SK-N-SH treated with all-trans-retinoic acid at 6 μM for 48 hours (cell line): ENCODE results near the gene CPVL.

Experiments
- ARNTL ChIP-seq: fragments of 450-650 bp; formaldehyde crosslinking; IDR thresholded peaks from 2 replicates; pipeline ENCODE4 v1.5.0; 2020; ENCODE audit warnings: low read depth, mild to moderate bottlenecking, moderate library complexity, borderline replicate concordance
- CREB5 ChIP-seq: fragments of 250-450 bp; sonication (Bioruptor Pico); IDR thresholded peaks from 2 replicates; pipeline ENCODE4 v1.5.1; 2020; ENCODE audit warnings: low read depth, mild to moderate bottlenecking, moderate library complexity
- TOX ChIP-seq: fragments of 250-450 bp; sonication (Bioruptor Pico); IDR thresholded peaks from 2 replicates; pipeline ENCODE4 v1.8.0; 2021; ENCODE audit warnings: mild to moderate bottlenecking, moderate library complexity, borderline replicate concordance
- ZC3H10 ChIP-seq: fragments of 250-450 bp; sonication (Bioruptor Pico); IDR thresholded peaks from 2 replicates; pipeline ENCODE4 v1.5.1; 2021; ENCODE audit warnings: mild to moderate bottlenecking, moderate library complexity
- ZFP30 ChIP-seq: fragments of 450-650 bp; formaldehyde crosslinking; IDR thresholded peaks from 2 replicates; pipeline ENCODE4 v1.5.0; 2022; ENCODE audit warnings: mild to moderate bottlenecking, moderate library complexity
- TF ChIP-seq, protein P1 (sequence below): fragments of 250-450 bp; sonication (Bioruptor Pico); IDR thresholded peaks from 2 replicates; pipeline ENCODE4 v1.8.0; 2020; ENCODE audit warnings: mild to moderate bottlenecking, moderate library complexity, borderline replicate concordance

DNA sequence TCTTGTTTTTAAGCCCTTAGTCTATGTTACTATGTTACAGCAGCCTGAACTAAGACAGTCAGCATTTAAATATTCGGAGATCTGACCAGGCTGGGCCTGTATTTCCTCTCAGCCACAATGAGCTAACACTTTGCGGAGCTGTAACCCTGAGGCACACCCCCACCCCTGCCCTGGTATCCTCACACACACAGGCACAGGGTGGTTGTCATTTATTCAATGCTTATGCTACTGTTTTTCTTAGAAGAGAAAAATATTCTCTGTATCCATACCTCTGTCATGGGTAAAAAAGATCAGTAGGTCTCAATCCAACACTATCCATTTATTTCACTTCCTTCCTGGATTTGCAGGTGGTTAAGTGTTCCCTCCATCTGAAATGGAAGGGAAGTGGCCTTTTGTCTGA is 107.9 kb downstream of the CPVL start:
- TF ChIP-seq ZFP30 (CRISPR knock-in tag) (no peak), TOX (CRISPR knock-in tag) (no peak), ZC3H10 (CRISPR knock-in tag) (no peak), CREB5 (CRISPR knock-in tag) (no peak), ARNTL (no peak)
- TF ChIP-seq, protein P1, sequence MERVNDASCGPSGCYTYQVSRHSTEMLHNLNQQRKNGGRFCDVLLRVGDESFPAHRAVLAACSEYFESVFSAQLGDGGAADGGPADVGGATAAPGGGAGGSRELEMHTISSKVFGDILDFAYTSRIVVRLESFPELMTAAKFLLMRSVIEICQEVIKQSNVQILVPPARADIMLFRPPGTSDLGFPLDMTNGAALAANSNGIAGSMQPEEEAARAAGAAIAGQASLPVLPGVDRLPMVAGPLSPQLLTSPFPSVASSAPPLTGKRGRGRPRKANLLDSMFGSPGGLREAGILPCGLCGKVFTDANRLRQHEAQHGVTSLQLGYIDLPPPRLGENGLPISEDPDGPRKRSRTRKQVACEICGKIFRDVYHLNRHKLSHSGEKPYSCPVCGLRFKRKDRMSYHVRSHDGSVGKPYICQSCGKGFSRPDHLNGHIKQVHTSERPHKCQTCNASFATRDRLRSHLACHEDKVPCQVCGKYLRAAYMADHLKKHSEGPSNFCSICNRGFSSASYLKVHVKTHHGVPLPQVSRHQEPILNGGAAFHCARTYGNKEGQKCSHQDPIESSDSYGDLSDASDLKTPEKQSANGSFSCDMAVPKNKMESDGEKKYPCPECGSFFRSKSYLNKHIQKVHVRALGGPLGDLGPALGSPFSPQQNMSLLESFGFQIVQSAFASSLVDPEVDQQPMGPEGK (CRISPR knock-in tag): no peak
